Activated CD4-positive, alpha-beta T cell treated with anti-CD3 and anti-CD28 coated beads for 36 hours (primary cell): ENCODE data around the gene NFU1. TPM values are rescaled to one million over a fixed set of nuclear protein-coding genes. Genes with fewer than 3 reads are reported as not detected.
A peak's percentile ranks its signal among the peaks of the same experiment; 100 is the strongest.
"Not testable (repeated sequence)": the region's sequence is repeated elsewhere in the genome, so short reads cannot be mapped to it uniquely, and the experiment has no call there.

Experiments
- ATAC-seq: fragments of 200-7000 bp; cut with Tn5 transposase; one replicate; pipeline ENCODE4 v1.10.0; 2021; ENCODE audit warnings: mild to moderate bottlenecking, moderate library complexity
- CTCF ChIA-PET: fragments of 350-600 bp; sonication (Branson Sonifier 250); formaldehyde crosslinking; loops from one replicate; lab custom pipeline; 2021; ENCODE audit warnings: antibody characterized with exemption; lab: Charles Lee
- POLR2A ChIA-PET: fragments of 350-600 bp; sonication (Branson Sonifier 250); formaldehyde crosslinking; loops from one replicate; lab custom pipeline; 2021; ENCODE audit warnings: antibody characterized with exemption, inconsistent platforms; lab: Charles Lee
- DNase-seq: peaks from one replicate; pipeline ENCODE4 v3.0.0-alpha.2; 2020
- H3K27ac Mint-ChIP-seq: one replicate; pipeline ENCODE4 v1.8.0; 2021; ENCODE audit warnings: mixed read lengths
- H3K27me3 Mint-ChIP-seq: one replicate; pipeline ENCODE4 v1.8.0; 2021; ENCODE audit warnings: mixed read lengths
- H3K36me3 Mint-ChIP-seq: one replicate; pipeline ENCODE4 v1.8.0; 2021; ENCODE audit warnings: low read depth, mixed read lengths
- H3K4me1 Mint-ChIP-seq: one replicate; pipeline ENCODE4 v1.8.0; 2021; ENCODE audit warnings: mixed read lengths
- H3K4me3 Mint-ChIP-seq: one replicate; pipeline ENCODE4 v1.8.0; 2021; ENCODE audit warnings: mild to moderate bottlenecking, moderate library complexity, mixed read lengths
- H3K9me3 Mint-ChIP-seq: one replicate; pipeline ENCODE4 v1.8.0; 2021; ENCODE audit warnings: low read depth, mixed read lengths
- intact Hi-C, 2 experiments: fragments of 100-400 bp; cut with DNase I in 1 of 2; cut with micrococcal nuclease in 1 of 2; formaldehyde crosslinking; loops; one replicate each; pipeline versions ENCODE4 v1.14.2 to v1.15.1; 2022 to 2024; cut with DNase I, micrococcal nuclease
- total RNA-seq, 2 experiments: library from RNA; stranded (reverse); gene quantifications; one replicate each; pipeline ENCODE4 v1.2.3, GENCODE V29; 2021

Gene NFU1
- total RNA-seq, 2 experiments from 2014 or later = 30.0 to 34.3 TPM

DNA sequence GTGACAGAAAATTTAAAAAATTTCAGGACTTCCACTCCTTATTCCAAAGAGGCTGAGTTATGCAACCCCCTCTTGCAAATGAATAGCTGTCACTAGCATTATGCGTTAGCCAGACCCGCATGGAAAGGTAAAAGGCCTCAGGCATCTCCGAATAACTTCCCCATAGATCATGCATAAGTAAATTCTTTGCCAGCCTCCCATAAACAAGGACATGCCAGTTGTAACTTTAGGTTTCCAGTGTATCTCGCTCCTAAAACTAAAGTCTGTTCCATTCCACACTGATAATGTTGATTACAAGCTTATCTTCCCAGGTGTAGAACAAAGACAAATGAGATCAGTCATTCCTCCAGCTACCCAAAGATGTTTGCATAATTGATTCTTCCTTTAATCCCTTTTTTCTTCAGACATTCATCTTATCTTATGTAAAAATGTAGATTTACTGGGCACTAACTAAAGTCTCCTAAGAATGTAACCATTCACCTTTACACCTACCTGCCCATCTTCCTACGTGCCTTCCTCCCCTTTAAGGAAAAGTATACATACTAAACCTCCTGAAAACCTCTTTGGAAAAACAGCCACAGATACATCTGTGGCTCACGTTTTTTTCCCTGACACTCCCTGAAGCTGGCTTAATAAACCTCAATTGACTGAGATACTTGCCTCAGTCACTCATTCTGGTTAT lies 13.6 kb upstream of the NFU1 start:
- H3K27me3 Mint-ChIP-seq = no peaks in the 10 kb centered on the region
- no peak overlapping the region for H3K4me3 Mint-ChIP-seq
- no peaks in the 10 kb centered on the region for H3K36me3 Mint-ChIP-seq
- H3K27ac Mint-ChIP-seq = no peak overlapping the region
- POLR2A ChIA-PET = no interaction called here
- DNase-seq = no peak
- H3K4me1 Mint-ChIP-seq = peaks cover 23% of the 10 kb centered on the region
- intact Hi-C loops = no loop called here
- CTCF ChIA-PET = interaction anchor here (2.5 kb wide), 1 partner anchor 14 kb away, joined by 14 read pairs; the partner anchor contains the start of gene NFU1
- no peak for ATAC-seq
- no peaks in the 10 kb centered on the region for H3K9me3 Mint-ChIP-seq

DNA sequence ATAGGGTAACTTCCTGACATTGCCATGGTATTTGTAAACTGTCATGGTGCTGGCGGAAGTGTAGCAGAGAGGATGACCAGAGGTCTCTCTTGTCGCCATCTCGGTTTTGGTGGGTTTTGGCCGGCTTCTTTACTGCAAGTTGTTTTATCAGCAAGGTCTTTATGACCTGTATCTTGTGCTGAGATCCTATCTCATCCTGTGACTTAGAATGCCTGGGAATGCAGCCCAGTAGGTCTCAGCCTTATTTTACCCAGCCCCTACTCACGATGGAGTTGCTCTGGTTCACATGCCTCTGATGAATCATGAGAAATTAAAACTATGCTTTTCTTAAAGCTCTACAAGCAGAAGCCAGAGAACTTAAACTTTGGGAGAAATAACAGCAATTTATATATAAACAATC lies 12.7 kb upstream of the NFU1 start:
- ATAC-seq (no peak), DNase-seq (no peak)
- POLR2A ChIA-PET = no interaction called here
- Mint-ChIP-seq H3K27me3 (no peaks in the 10 kb centered on the region), H3K9me3 (no peaks in the 10 kb centered on the region), H3K4me3 (no peak overlapping the region), H3K36me3 (no peaks in the 10 kb centered on the region), H3K4me1 (peaks cover 22% of the 10 kb centered on the region), H3K27ac (no peak overlapping the region)
- intact Hi-C loops = no loop called here
- CTCF ChIA-PET = no interaction called here

DNA sequence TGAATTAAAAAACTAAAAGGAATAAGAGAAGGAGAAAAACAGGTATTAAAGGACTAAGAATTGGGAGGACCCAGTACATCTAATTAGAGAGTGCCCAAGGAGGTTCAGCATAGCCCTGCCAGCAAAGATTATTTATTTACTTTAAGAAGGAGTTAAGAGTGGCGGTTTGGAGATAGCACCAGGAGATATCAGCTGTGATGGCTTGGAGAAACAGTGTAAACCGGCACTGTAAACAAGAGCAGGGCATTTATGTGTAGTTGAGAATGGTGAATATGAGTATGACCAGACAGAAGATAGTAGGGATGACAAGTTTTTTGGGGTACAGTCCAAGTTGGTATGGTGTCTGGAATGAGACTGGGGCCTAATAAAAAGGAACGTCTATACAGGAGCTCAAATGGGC lies 6.4 kb upstream of the NFU1 start:
- H3K27me3 Mint-ChIP-seq, DNase-seq, intact Hi-C loops, H3K36me3 Mint-ChIP-seq, POLR2A ChIA-PET, ATAC-seq, H3K4me3 Mint-ChIP-seq, H3K4me1 Mint-ChIP-seq, CTCF ChIA-PET, H3K27ac Mint-ChIP-seq, H3K9me3 Mint-ChIP-seq: not testable (repeated sequence)

DNA sequence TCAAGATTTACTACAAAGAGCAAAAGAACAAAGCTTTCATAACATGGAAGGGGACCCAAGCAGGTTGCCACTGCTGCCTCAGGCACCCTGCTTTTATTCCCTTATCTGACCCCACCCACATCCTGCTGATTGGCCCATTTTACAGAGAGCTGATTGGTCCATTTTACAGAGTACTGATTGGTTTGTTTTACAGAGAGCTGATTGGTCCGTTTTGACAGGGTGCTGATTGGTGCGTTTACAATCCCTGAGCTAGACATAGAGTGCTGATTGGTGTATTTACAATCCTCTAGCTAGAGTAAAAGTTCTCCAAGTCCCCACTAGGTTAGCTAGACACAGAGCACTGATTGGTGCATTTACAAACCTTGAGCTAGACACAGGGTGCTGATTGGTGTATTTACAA lies 2.3 kb upstream of the NFU1 start:
- ChIA-PET CTCF (interaction anchor here (0.9 to 1.5 kb wide), 2 partner anchors 8 to 285 kb away, joined by 3 to 5 read pairs; no protein-coding TSS in a partner anchor), POLR2A (interaction anchor here (1.1 kb wide), 1 partner anchor 14 kb away, joined by 5 read pairs; no protein-coding TSS in a partner anchor)
- peak; percentile 12 for DNase-seq
- H3K36me3 Mint-ChIP-seq, H3K9me3 Mint-ChIP-seq, ATAC-seq, H3K4me3 Mint-ChIP-seq, H3K27me3 Mint-ChIP-seq: not testable (repeated sequence)
- H3K4me1 Mint-ChIP-seq = peaks cover 22% of the 10 kb centered on the region
- H3K27ac Mint-ChIP-seq = peak overlapping the region; percentile 67
- intact Hi-C loops = loop anchor here (5.0 kb wide), 2 partner anchors 68 to 278 kb away; no protein-coding TSS in a partner anchor

DNA sequence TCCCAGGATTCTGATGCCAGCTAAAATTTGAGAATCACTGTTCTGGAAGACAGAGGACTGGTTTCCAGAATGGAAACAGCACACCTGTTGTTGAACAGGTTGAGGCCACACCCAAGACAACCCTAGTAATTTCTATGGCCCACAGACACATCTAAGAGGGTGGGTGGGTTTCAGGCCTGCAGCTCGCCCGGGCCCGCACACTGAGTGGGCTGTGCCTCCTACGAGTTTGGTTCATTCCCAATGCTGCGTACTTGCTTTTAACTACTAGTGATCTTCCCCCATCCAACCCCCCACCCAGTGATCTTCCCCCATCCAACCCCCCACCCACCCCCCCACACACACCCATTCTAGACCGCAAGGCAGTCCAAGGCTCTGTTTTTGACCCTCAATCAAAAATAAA lies 1.3 kb upstream of the NFU1 start:
- intact Hi-C loops = loop anchor here (5.0 kb wide), 2 partner anchors 69 to 279 kb away; no protein-coding TSS in a partner anchor
- H3K36me3 Mint-ChIP-seq = peaks cover 10% of the 10 kb centered on the region
- H3K27ac Mint-ChIP-seq = no peak overlapping the region
- H3K4me3 Mint-ChIP-seq = no peak overlapping the region
- peaks cover 8% of the 10 kb centered on the region for H3K9me3 Mint-ChIP-seq
- H3K27me3 Mint-ChIP-seq = no peaks in the 10 kb centered on the region
- POLR2A ChIA-PET = no interaction called here
- DNase-seq (no peak), ATAC-seq (no peak)
- CTCF ChIA-PET = interaction anchor here (1.8 to 3.2 kb wide), 3 partner anchors 10 to 62 kb away, joined by 5 to 14 read pairs (median 8); no protein-coding TSS in a partner anchor
- peaks cover 25% of the 10 kb centered on the region for H3K4me1 Mint-ChIP-seq

DNA sequence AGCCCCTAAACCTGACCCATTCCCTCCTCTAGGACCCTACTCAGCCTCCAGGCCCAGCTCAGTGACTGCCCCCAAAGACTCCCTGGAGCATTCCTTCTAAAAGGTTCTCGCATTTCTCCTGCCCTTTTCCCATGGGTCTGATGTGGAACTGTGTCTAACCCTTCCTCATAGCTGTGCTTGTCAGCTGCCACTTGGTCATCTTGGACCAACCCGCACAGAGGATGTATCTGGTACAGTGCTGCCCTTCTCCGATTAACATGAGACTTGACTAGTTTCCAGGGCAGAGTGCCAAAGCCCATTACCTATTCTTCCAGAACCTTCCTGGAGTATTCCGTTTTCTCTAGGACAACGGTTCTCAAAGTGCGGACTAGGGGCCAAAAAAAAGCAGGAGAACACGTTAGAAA lies 518 bp upstream of the NFU1 start:
- Mint-ChIP-seq H3K4me1 (peaks cover 25% of the 10 kb centered on the region), H3K36me3 (peaks cover 10% of the 10 kb centered on the region), H3K4me3 (peak overlapping the region; percentile 93), H3K27ac (peak overlapping the region; percentile 95), H3K27me3 (no peaks in the 10 kb centered on the region), H3K9me3 (peaks cover 8% of the 10 kb centered on the region)
- DNase-seq (no peak), ATAC-seq (no peak)
- ChIA-PET POLR2A (interaction anchor here (0.7 to 1.3 kb wide), 4 partner anchors 16 to 62 kb away, joined by 3 to 8 read pairs (median 4); no protein-coding TSS in a partner anchor), CTCF (interaction anchor here (0.7 to 3.2 kb wide), 21 partner anchors 9 to 287 kb away, joined by 3 to 14 read pairs (median 4); no protein-coding TSS in a partner anchor)
- intact Hi-C loops = loop anchor here (1.0 to 5.0 kb wide), 10 partner anchors 16 to 971 kb away; partner anchors contain the start of genes GFPT1 (in 2 of the 2), AAK1 (in 1 of the 2), APLF (in 1 of the 2) and FBXO48 (in 1 of the 2)

DNA sequence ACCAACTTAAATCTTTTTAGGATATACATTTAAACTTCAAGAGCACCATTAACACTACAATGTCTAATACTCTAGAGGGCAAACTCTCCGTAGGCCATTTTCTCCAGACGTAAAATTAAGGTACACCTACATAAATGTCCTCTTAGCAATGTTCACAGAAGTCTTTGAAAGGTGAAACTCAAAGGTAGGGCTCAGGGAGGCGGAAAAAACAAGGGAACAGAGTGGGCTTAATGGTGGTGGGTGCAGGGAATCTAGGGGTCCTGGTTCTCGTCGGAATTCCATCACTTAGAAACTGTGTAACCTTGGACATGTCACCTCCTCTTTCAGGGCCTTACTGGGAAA lies 668 bp downstream of the NFU1 start:
- peak overlapping the region; percentile 93 for H3K4me3 Mint-ChIP-seq
- ATAC-seq = peak; percentile 9
- H3K4me1 Mint-ChIP-seq = peaks cover 25% of the 10 kb centered on the region
- POLR2A ChIA-PET = interaction anchor here (0.6 to 1.3 kb wide), 4 partner anchors 17 to 171 kb away, joined by 3 to 8 read pairs (median 4); no protein-coding TSS in a partner anchor
- peaks cover 10% of the 10 kb centered on the region for H3K36me3 Mint-ChIP-seq
- CTCF ChIA-PET = interaction anchor here (0.5 to 3.2 kb wide), 21 partner anchors 8 to 380 kb away, joined by 3 to 14 read pairs (median 5); no protein-coding TSS in a partner anchor
- H3K27ac Mint-ChIP-seq = peak overlapping the region; percentile 95
- peaks cover 8% of the 10 kb centered on the region for H3K9me3 Mint-ChIP-seq
- intact Hi-C loops = loop anchor here (2.0 to 5.0 kb wide), 6 partner anchors 50 to 970 kb away; partner anchors contain the start of genes APLF (in 1 of the 2), FBXO48 (in 1 of the 2), GFPT1 (in 1 of the 2) and GMCL1 (in 1 of the 2)
- H3K27me3 Mint-ChIP-seq = no peaks in the 10 kb centered on the region
- DNase-seq = no peak

DNA sequence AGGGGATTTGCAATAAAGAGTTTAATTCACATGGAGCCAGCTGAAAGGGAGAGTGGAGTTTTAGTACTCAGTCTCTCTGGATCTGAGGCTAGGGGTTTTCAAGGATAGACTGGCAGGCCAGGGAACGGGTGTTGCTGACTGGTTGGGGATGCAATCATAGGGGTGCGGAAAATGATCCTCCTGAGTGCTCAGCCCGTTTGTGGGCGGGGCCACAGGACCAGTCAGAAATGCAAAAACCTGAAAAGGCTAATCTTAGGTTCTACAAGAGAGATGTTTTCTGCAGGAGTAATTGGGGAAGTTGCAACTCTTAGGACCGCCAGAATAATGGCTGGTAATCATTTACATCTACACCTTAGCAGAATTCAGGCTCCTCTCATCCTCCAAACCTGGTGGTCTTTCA lies 2.5 kb downstream of the NFU1 start:
- intact Hi-C loops = loop anchor here (5.0 kb wide), 2 partner anchors 73 to 283 kb away; no protein-coding TSS in a partner anchor
- no peaks in the 10 kb centered on the region for H3K27me3 Mint-ChIP-seq
- ChIA-PET POLR2A (no interaction called here), CTCF (interaction anchor here (0.6 kb wide), 2 partner anchors 20 to 49 kb away, joined by 3 read pairs; no protein-coding TSS in a partner anchor)
- H3K9me3 Mint-ChIP-seq = peaks cover 8% of the 10 kb centered on the region
- H3K36me3 Mint-ChIP-seq = peaks cover 17% of the 10 kb centered on the region
- H3K4me1 Mint-ChIP-seq = peaks cover 25% of the 10 kb centered on the region
- no peak overlapping the region for H3K27ac Mint-ChIP-seq
- no peak overlapping the region for H3K4me3 Mint-ChIP-seq
- ATAC-seq (no peak), DNase-seq (no peak)

DNA sequence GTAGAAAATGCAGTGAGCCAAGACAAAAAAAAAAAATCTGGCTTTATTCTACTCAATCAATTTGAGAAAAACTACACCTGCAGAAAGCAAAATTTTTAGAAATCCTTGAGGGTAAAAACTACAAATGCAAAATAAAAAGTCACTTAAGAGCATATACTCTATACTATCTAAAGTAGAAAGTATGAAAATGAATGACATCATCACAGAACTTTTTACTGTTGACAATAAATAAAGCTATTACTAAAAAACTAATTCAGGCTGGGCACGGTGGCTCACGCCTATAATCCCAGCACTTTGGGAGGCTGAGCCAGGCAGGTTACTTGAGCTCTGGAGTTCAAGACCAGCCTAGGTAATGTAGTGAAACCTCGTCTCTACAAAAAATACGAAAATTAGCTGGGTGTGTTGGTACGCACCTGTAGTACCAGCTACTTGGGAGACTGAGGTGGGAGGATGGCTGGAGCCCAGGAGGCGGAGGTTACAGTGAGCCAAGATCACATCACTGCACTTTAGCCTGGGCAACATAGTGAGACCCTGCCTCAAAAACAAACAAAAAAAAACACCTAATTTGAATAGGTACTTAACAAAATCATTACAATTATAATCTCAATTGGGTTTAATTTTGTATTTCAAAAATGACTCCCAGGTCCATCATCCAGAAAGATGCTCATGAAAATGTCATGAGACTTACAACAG lies 7.6 kb downstream of the NFU1 start:
- Mint-ChIP-seq H3K36me3 (peaks cover 17% of the 10 kb centered on the region), H3K27me3 (no peaks in the 10 kb centered on the region), H3K4me1 (peaks cover 4% of the 10 kb centered on the region), H3K9me3 (no peaks in the 10 kb centered on the region), H3K27ac (no peak overlapping the region), H3K4me3 (no peak overlapping the region)
- ATAC-seq (no peak), DNase-seq (no peak)
- intact Hi-C loops = no loop called here
- ChIA-PET CTCF (interaction anchor here (1.0 to 1.5 kb wide), 3 partner anchors 8 to 79 kb away, joined by 3 to 5 read pairs (median 3); partner anchors contain the start of gene NFU1), POLR2A (no interaction called here)

DNA sequence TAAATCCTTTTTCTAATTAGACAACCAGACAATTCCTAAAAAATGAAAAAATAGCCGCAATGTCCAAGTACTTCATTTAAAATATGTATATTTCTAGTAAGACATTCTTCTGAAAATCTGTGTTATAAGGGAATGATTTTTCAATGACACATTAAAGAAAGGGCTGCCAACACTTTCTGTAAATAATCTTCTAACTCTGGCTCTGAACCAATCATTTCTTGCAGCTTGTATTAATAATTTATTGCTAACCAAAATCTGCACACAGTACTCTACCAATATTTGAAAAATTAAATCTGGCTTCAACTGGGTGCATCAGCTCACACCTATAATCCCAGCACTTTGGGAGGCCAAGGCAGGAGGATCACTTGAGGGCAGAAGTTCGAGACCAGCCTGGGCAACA lies 8.3 kb downstream of the NFU1 start:
- Mint-ChIP-seq H3K27ac (no peak overlapping the region), H3K4me1 (no peaks in the 10 kb centered on the region), H3K36me3 (peaks cover 17% of the 10 kb centered on the region), H3K4me3 (no peak overlapping the region), H3K27me3 (no peaks in the 10 kb centered on the region), H3K9me3 (no peaks in the 10 kb centered on the region)
- POLR2A ChIA-PET = no interaction called here
- CTCF ChIA-PET = interaction anchor here (1.0 to 1.5 kb wide), 3 partner anchors 9 to 79 kb away, joined by 3 to 5 read pairs (median 3); partner anchors contain the start of gene NFU1
- intact Hi-C loops = no loop called here
- ATAC-seq (no peak), DNase-seq (no peak)

DNA sequence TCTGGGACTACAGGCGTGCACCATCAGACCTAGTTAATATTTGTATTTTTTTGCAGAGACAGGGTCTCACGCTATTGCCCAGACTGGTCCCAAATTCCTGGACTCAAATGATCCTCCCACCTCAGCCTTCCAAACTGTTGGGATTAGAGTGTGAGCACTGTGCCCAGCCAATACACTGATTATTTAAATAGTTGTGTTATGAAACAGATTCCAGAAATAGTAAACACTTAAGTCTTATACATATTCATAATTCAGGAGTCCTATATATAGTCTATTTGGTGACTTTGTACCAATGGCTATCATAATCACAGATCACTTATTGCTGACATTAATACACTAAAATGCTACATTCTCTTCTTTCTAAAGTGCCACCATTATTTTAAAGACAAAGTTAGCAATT lies 12.8 kb downstream of the NFU1 start:
- no peak overlapping the region for H3K4me3 Mint-ChIP-seq
- no peaks in the 10 kb centered on the region for H3K27me3 Mint-ChIP-seq
- CTCF ChIA-PET = interaction anchor here (0.6 kb wide), 1 partner anchor 54 kb away, joined by 3 read pairs; no protein-coding TSS in a partner anchor
- H3K27ac Mint-ChIP-seq = no peak overlapping the region
- POLR2A ChIA-PET = no interaction called here
- H3K9me3 Mint-ChIP-seq = no peaks in the 10 kb centered on the region
- intact Hi-C loops = no loop called here
- peaks cover 12% of the 10 kb centered on the region for H3K36me3 Mint-ChIP-seq
- ATAC-seq (no peak), DNase-seq (no peak)
- H3K4me1 Mint-ChIP-seq = no peaks in the 10 kb centered on the region
